ENCODE measurements around the gene SMIM7.

DNA sequence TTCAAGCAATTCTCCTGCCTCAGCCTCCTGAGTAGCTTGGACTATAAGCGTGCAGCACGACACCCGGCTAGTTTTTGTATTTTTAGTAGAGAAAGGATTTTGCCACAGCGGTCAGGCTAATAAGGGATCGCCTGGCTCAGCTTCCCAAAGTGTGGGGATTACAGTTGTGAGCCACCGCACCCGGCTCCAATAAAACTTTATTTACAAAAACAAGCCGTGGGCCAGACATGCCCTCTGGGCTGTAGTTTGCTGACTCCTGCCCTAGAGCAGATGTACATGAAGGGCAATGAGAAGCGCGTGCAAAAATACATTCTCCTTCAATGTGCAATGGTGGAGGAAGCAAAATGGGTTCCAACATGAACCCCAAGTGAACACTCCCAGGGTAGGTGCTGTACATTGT lies 18.2 kb downstream of the SMIM7 start:
- no peak for TF ChIP-seq GATA3 (IDR thresholded peaks at IDR 0.05; ENCODE audit: low read depth, low read length)
- TF ChIP-seq GATA2 (IDR thresholded peaks at IDR 0.05; ENCODE audit: low read depth, low read length) = no peak

Measured in SH-SY5Y (cell line).